Measurements from ENCODE around the gene ANKRD17. TPM values are rescaled to one million over a fixed set of nuclear protein-coding genes. Genes with fewer than 3 reads are reported as not detected.

The ANKRD17 gene
- total and polyA plus RNA-seq, 2 of the 4 experiments (the other 2 are of a cell fraction), result 28.5 to 75.3 TPM

DNA sequence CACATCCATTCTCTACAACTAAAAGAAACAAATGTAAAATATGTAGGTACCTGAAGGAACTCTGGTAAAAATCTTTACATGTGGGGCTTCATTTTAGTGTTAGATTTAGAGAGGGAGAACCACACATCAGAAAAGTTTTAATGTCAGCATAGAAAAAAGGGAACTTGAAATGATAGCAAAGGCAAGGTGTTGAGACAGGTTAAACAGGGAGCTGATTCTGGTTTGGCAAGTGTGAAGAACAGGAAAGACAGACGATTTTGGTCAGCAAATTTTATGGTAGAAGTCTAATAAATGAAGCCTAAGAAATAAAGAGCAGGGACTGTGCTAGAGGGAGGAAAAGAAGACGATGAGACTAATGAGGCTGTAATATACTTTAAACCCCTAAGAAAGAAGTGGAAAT is 121.5 kb downstream of the ANKRD17 start:
- TF ChIP-seq CEBPB (IDR thresholded peaks at IDR 0.05; ENCODE audit: low read depth, low read length) (no peak), RAD21 (IDR thresholded peaks at IDR 0.05; ENCODE audit: low read length) (no peak), MXI1 (IDR thresholded peaks at IDR 0.05; ENCODE audit: borderline replicate concordance, low read depth, low read length) (no peak), RCOR1 (IDR thresholded peaks at IDR 0.05; ENCODE audit: insufficient replicate concordance, low read length) (no peak), MAFK (IDR thresholded peaks at IDR 0.05; ENCODE audit: low read depth, low read length) (no peak), ELK1 (IDR thresholded peaks at IDR 0.05; ENCODE audit: borderline replicate concordance, low read depth, low read length) (no peak), CHD1 (IDR thresholded peaks at IDR 0.05; ENCODE audit: low read depth, low read length) (no peak), CTCF (conservative IDR thresholded peaks at IDR 0.05; ENCODE audit: low read depth, low read length) (no peak), MAZ (IDR thresholded peaks at IDR 0.05; ENCODE audit: borderline replicate concordance, low read depth, low read length) (no peak), NFE2L2 (IDR thresholded peaks at IDR 0.05; ENCODE audit: low read depth, low read length) (no peak), SMC3 (IDR thresholded peaks at IDR 0.05; ENCODE audit: low read depth, low read length) (no peak), BHLHE40 (IDR thresholded peaks at IDR 0.05; ENCODE audit: low read depth, low read length) (no peak)
- TF ChIP-seq, protein P1, sequence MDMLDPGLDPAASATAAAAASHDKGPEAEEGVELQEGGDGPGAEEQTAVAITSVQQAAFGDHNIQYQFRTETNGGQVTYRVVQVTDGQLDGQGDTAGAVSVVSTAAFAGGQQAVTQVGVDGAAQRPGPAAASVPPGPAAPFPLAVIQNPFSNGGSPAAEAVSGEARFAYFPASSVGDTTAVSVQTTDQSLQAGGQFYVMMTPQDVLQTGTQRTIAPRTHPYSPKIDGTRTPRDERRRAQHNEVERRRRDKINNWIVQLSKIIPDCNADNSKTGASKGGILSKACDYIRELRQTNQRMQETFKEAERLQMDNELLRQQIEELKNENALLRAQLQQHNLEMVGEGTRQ (IDR thresholded peaks at IDR 0.05; ENCODE audit: low read depth, low read length), result no peak
- Histone ChIP-seq H4K20me1 (ENCODE audit: insufficient read depth, low read length) (no peaks in the 10 kb centered on the region), H2BK15ac (ENCODE audit: low read depth, low read length) (no peak overlapping the region), H3K36me3 (ENCODE audit: control insufficient read depth, insufficient read depth, low read length) (peaks cover 22% of the 10 kb centered on the region), H2AK9ac (replicated peaks; ENCODE audit: low read depth, low read length, poor library complexity) (no peak overlapping the region), H3K9me3 (ENCODE audit: control insufficient read depth, insufficient read depth, low read length) (no peaks in the 10 kb centered on the region), H3K79me1 (ENCODE audit: low read depth in 1 of 2, low read length in 2 of 2) (peaks cover 23 to 27% of the 10 kb centered on the region in 2 experiments), H2BK20ac (ENCODE audit: low read depth, low read length) (no peak overlapping the region), H2AFZ (replicated peaks; ENCODE audit: low read length, poor library complexity) (no peak overlapping the region), H2BK5ac (ENCODE audit: low read depth, low read length, poor library complexity, severe bottlenecking) (no peak overlapping the region), H3K56ac (ENCODE audit: extremely low read depth, insufficient read depth, low read length) (no peak overlapping the region), H3K14ac (replicated peaks; ENCODE audit: low read depth, low read length) (no peak overlapping the region), H3K4me2 (ENCODE audit: low read depth, low read length) (no peak overlapping the region), H3K4me1 (ENCODE audit: control insufficient read depth, insufficient read depth, low read length) (no peaks in the 10 kb centered on the region), H3K9me1 (ENCODE audit: insufficient read depth, low read length) (0 out of 2 replicates have a peak, but pooled peaks cover 3% of the 10 kb centered on the region), H3K27ac (ENCODE audit: insufficient read depth, low read length) (no peak overlapping the region), H3K18ac (ENCODE audit: low read depth, low read length) (no peak overlapping the region), H3K9ac (ENCODE audit: low read depth, low read length) (no peak overlapping the region), H3K23ac (ENCODE audit: low read depth, low read length) (no peak overlapping the region), H4K8ac (ENCODE audit: low read depth in 2 of 2, low read length in 2 of 2) (no peak overlapping the region), H3K4ac (ENCODE audit: low read depth, low read length) (no peak overlapping the region), H4K5ac (ENCODE audit: low read depth, low read length) (no peak overlapping the region), H2AK5ac (ENCODE audit: low read depth, low read length) (no peak overlapping the region), H2BK120ac (ENCODE audit: low read depth, low read length) (no peak overlapping the region), H4K91ac (ENCODE audit: insufficient read depth, low read depth, low read length) (no peak overlapping the region), H3K4me3 (ENCODE audit: insufficient read depth, low read depth, low read length) (no peak overlapping the region), H3K27me3 (ENCODE audit: control insufficient read depth, insufficient read depth, low read length) (no peaks in the 10 kb centered on the region)
- intact Hi-C loops (cut with micrococcal nuclease), result no loop called here
- WGBS, 2 experiments (ENCODE audit: extremely low coverage in 2 of 2, insufficient read length in 1 of 2), result no CpG with 5 or more reads among the region's 2 CpGs
- DNase-seq (no peak), ATAC-seq (ENCODE audit: low read depth) (no peak)
- CTCF ChIA-PET, result interaction anchor here (1.0 kb wide), 1 partner anchor 120 kb away, joined by 3 read pairs; no protein-coding TSS in a partner anchor
- in situ Hi-C loops (cut with MboI; ENCODE audit: low sequenced_read_pairs), result no loop called here
- dilution Hi-C loops (cut with HindIII; ENCODE audit: low sequenced_read_pairs, unreplicated experiment), result no loop called here
- BruUV-seq (replicated peaks), result no TSS peak
- POLR2A ChIA-PET (ENCODE audit: unreplicated experiment), result no interaction called here

Data from IMR-90 (cell line).